NCI-H2196 treated with DMSO at 0.1 percent for 48 hours (cell line): ENCODE measurements around the gene RASSF10.

Experiments
- DNase-seq: peaks from one replicate; lab custom pipeline; 2025; ENCODE audit not compliant: unreplicated experiment; lab: John Stamatoyannopoulos, UW

Gene RASSF10

DNA sequence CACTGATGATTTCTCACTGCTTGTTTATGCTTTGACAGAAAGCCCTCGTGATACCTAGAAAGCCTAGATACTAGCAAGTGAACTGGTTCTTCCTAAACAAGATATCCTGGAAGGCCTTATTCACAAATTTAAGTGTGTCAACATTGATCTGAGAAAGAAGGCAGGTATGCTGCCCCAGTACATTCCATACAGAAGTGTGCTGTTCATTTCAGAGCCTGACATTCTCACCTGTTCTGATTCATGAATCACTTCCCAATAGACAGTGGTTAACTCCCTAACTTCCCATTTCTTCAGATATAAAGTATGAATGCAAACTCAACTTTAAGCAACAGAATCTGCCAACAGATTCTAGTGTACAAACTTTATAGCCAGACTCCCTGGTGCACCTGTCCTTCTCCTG, 15.5 kb upstream of the RASSF10 start:
- no peak for DNase-seq

DNA sequence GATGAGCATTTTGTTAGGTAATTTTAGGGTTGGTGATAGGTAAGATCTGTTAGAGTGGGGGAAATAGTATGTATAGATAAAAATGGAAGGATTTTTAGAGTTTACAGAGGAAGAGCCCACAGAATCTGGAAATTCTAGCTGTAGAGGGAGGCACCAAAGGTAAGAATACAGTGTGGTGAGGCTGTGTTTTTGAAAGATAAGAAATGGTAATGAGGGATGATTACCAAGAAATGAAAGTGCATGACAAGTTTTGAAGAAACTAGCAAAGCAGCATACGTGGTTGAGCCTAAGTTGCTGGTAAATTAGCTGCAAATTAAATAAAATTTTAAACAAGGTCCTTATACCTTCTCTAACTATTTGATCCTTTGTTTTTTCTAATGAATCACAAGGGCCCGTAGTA, 14.6 kb upstream of the RASSF10 start:
- no peak for DNase-seq

DNA sequence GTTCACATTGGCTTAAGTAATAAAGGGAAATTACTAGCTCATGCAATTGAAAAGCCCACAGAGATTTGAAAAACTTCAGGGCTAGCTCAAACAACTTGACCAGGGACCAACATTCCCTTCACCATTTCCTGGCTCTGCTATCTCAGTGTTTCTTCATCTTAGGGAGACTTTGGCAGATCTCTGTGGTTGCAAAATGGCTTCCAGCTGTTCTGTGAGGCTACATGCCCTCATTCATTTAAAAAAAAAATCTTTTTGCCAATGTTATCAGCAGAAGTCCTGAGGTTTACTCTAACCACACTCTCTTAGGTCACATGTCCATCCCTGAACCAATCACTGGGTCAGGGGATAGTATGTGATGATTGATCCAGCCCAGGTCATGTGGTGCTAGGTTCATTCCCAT, 13.9 kb upstream of the RASSF10 start:
- no peak for DNase-seq

DNA sequence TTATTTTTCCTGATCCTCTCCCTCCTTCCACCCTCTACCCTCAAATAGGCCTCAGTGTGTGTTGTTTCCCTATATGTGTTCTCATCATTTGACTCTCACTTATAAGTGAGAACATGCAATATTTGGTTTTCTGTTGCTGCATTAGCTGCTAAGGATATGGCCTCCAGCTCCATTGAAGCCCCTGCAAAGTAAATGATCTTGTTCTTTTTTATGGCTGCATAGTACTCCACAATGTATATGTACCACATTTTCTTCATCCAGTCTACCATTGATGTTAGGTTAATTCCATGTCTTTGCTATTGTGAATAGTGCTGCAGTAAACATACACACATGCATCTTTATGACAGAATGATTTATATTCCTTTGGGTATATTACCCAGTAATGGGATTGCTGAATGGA, 13.3 kb upstream of the RASSF10 start:
- no peak for DNase-seq

DNA sequence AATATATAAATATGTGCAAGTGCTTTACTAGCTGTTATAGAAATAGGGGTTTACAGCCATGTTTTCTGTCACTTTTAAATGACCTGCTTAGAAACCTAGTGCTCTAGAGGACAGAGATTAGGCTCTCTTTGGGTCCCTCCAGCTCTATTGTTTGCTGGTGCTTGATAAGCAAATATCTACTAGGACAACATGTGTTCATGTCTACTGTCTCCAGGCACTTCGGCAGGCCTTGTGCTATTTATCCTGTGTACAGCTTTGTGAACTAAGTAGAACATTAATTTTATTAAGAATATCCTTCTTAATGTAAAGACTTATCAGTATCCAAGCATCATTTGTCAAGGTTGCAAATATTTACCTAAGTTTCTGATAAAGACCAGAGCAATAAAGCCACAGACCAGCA, 11.9 kb upstream of the RASSF10 start:
- no peak for DNase-seq

DNA sequence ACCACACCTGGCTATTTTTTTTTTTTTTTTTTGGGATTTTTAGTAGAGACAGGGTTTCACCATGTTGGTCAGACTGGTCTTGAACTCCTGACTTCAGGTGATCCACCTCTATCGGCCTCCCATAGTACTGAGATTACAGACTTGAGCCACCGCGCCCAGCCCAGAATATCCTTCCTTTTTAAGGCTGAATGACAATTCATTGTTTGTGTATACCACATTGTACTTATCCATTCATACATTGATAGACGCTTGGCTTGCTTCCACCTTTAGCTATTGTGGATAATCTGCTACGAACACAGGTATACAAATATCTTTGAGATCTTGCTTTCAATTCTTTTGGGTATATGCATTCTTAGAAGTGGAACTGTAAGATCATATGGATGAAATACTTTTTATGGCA, 10.8 kb upstream of the RASSF10 start:
- no peak for DNase-seq

DNA sequence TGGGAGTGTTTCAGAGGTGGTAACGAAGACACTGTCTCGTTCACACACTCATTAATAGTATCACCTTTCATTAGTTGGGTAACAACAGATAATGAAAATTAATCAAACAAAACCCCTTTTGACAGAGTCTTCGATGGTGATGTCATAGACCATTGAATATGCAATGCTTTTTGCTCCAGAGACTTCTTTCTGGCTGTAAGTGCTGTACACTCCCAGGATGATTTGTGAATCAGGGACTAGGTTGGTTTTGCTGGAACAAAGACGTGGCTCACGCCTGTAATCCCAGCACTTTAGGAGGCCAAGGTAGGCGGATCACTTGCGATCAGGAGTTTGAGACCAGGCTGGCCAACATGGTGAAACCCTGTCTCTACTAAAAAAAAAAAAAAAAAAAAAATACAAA, 9.5 kb upstream of the RASSF10 start:
- no peak for DNase-seq

DNA sequence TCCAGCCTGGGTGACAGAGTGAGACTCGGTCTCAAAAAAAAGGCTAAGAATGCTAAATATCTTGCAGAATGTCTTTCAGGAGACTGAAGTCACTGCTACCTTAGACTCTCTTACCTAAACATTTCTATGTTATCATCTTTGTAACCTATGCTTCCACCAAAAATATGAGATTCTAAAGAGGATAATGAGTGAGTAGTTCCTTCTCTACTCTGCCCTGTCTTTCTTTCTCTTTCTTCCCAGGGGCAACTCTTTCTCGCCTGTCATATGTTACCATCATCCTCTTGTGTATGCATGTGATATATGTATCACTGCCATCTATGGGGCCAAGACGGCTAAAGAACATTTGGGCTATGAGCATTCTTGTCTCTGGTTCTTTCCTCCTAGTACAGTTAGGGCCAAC, 9.0 kb upstream of the RASSF10 start:
- no peak for DNase-seq

DNA sequence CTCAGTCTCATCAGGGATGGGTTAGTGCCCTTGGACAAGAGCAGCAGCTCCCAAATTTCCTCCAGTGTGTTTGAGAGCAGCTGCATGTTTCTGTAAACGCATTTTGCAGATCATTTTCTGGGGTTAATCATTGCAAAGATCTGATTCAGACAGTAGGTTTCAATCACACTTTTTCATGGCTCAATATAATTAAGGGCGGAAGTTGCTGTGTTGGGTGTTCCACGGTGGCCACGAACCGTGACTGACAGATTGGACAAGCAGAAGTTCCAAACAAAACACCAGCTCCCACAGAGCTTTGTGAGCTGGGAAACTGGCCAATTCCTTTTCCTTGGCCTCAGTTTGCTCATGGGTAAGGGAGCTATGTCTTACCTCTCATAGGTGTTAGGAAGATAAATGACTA, 8.4 kb upstream of the RASSF10 start:
- no peak for DNase-seq

DNA sequence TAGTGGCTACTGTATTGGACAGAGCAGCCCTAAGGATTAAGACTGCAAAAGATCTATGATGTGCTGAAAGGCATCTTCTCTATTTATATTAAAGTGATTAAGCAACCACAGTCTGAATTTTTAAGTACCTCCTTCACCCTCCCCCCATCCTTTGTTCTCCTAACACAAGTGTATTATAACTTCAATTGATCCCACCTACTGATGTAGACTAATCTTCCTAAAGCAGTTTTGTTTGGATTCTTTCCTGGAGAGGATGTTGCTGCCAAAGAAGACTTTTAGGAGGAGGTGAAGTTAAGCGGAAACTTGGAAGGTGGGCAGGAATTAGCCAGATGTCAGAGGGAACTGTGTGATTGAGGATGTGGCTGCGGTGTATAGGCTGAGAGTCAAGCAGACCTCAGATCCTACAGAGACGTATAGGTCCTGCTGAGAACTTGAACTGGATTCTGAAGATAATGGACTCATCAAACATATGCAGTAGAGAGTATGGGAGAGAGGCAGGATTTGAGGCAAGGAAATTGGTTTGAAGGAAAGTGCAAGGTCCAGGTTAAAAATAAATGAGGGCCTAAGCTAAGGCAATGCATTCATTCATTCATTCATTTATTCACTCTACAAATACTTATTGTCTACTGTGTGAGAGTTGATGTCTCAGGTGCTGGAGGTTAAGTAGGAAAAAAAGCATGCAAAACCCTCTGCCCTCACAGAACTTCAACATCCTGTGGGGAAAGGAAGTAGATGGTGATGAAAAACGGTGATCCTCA, 5.2 kb upstream of the RASSF10 start:
- no peak for DNase-seq

DNA sequence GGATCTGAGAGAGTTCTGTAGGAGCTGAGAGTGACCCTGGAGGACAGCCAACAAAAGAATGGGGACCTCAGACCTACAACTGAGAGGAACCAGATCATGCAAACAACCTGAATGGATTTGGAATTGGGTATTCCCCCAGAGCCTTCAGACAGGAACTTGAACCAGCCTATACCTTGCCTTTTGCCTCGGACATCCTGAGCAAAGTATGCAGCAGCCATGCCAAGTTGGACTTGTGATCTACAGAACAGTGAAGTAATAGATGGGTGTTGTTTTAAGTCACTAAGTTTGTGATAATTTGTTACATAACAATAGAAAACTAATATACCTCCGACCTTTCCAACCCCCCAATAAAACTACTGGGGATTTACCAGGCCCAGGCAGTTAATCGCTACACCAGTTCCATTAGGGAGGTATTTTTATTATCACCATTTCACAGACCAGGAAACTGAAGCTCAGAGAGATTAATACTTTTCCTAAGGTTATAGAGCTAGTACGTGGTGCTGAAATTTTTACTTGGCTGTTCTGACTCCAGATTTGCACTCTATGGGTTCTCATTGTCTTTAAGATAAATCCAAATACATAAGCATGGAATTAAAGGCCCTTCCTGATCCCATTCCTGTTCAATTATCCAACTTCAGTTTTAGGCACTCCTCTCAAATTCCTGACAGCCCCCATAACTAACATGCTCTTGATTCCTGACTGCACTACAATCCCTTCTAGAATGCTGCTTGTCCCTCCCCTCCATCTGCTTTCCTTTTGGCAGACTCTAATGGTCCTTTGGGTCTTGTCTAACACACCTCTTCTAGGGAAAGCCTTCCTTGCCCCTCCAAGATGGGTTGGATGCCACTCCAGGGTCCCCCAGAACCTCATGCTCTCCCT, 1.7 kb upstream of the RASSF10 start:
- no peak for DNase-seq

DNA sequence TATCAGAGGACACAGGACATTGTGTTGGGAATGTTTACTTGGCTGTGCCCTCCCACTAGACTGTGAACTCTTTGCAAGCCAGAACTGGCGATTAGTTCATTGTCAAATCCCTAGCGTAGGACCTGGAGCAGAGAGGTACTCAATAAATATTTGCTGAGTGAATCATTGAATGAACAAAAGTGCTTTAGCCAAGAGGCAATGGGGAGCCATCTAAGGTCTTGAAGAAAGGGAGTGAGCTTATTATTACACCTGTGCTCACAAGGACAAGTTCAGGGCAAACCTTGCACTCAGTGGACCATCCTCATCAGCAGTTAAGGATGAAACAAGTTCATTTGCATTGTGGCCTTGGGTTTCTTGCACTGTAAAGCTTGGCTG, 1.1 kb upstream of the RASSF10 start:
- DNase-seq: no peak

DNA sequence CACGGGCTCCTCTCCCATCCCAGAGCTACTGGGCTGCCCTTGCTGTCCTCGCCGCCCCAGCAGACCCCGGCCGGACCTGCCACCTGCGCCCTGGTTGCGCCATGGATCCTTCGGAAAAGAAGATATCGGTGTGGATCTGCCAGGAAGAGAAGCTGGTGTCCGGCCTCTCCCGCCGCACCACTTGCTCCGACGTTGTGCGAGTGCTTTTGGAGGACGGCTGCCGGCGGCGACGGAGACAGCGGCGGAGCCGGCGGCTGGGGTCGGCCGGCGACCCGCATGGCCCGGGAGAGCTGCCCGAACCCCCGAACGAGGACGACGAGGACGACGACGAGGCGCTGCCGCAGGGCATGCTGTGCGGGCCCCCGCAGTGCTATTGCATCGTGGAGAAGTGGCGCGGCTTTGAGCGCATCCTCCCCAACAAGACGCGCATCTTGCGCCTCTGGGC, 382 bp downstream of the RASSF10 start:
- no peak for DNase-seq

DNA sequence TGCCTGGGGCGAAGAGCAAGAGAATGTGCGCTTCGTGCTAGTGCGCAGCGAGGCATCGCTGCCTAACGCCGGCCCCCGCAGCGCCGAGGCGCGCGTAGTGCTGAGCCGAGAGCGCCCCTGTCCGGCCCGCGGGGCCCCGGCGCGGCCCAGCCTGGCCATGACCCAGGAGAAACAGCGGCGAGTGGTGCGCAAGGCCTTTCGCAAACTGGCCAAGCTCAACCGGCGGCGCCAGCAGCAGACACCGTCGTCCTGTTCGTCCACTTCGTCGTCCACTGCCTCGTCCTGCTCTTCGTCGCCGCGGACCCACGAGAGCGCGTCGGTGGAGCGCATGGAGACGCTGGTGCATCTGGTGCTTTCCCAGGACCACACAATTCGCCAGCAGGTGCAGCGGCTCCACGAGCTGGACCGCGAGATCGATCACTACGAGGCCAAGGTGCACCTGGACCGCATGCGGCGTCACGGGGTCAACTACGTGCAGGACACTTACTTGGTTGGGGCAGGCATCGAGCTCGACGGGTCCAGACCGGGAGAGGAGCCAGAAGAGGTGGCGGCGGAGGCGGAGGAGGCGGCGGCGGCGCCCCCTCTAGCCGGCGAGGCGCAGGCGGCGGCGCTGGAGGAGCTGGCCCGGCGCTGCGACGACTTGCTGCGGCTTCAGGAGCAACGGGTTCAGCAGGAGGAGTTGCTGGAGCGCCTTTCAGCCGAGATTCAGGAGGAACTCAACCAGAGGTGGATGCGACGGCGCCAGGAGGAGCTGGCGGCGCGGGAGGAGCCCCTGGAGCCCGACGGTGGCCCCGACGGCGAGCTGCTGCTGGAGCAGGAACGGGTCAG, 1.0 kb downstream of the RASSF10 start:
- DNase-seq: no peak

DNA sequence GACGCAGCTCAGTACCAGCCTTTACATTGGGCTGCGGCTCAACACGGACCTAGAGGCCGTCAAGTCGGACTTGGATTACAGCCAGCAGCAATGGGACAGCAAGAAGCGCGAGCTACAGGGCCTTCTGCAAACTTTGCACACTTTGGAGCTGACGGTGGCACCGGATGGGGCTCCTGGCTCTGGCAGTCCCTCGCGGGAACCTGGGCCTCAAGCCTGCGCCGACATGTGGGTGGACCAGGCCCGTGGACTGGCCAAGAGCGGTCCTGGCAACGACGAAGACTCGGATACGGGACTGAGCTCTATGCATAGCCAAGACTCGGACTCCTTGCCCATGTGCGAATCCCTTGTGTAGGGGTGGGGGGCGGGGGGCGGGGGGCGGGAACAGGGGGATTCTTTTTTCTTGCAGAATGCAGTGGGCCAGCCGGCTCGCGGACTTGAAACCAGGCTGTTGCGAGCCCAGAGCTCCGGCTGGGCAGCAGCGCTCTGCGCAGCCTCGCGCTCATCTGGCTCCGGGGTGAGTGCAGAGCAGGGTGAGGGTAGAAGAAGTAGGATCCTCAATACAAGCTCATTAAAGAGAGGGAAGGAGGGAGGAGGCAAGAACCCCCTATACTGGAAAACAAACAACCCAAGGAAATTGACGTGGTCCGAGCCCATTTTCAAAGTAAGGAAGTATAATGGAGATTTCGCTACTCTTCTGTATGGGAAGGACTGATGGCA, 1.8 kb downstream of the RASSF10 start:
- no peak for DNase-seq

DNA sequence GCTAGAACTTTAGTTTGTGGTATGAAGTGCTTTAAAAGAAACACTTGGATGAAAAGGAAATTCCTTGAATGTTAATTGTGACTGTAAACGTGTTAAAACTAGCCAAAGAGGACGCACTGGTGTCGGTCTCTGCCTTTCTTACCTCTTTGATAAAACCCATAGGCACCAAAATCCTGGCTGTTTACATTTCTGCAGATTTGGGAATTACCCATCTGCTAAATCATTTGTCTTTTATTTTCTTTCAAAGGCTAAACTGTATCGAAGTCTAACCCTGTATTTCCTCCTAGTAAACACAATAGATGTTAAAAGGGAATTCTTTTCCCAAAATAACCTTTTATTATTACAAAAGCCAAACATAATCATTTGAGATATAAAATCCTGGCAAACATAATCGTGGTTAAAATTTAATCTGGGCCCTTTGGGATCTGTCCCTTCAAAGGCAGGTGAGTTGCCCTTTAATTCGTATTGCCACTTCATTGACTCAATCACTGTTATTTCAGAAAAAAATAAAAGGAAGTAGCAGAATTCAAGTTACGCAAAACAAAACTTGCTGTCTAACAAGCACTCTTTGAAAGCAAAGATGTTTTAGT, 2.4 kb downstream of the RASSF10 start:
- no peak for DNase-seq

DNA sequence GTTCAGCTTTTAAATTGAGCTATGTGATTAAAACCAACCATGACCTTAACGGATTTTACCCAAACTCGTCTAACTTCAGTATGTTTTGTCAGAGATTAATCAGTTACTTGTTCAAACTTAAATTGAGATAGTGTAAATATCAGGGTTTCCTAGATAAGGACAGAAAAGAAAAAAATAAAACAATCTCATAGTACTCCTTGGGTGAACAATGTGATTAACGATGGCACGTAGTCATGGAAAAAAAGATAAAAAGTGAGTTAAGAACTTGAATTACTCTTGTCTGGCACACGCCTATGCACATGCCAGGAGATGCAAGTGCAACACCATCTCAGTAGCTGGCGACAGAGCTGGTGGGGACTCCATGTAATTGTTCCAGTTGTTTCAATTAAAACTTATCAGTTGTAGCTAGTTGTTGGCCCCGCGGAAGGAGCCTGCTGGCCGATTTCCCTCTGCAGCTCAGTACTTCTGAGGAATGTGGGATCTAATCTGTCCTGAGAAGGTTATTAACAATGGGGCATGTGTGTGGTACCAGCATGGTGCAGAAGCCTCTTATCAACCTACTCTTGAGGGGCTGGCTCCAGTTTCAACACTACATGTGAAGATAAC, 3.0 kb downstream of the RASSF10 start:
- no peak for DNase-seq

DNA sequence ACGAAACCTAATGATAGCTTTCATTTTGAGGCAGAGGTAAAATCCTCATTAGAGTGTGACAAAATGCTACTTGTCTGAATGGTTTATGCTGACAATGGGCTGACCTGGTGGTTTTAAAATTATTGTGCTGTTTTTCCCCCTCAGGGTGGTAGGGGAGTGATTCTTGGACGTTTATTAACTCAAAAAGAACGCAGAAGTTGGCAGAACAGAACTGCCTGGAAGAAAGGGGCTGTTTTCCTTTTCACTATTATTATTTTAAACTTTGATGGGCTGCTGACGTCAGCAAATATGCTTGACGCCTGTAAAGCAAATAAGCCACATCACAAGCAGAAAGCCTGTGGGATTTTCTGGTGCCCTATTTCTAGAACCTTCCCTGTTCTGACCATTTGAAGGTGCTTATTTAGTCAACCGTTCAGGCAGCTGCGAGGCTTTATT, 4.0 kb downstream of the RASSF10 start:
- DNase-seq: no peak

DNA sequence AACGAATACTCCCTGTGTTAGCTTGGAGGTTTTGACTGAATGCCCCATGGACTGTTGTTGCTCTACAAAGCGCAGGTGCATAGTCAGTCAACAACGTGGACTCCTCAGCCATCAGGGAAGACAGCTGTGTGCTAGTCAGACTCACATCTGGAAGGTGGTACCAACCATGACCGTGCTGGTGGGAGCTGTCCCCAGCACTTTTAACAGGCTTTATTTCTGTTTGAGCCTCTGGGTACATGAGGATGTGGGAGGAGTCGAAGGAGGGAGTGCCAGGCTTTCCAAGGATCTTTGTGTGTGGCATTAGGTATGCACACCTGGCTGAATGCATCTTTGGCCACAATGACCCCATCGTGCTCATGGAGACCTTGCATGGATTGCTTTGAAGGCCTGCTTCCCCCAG, 6.6 kb downstream of the RASSF10 start:
- DNase-seq: no peak

DNA sequence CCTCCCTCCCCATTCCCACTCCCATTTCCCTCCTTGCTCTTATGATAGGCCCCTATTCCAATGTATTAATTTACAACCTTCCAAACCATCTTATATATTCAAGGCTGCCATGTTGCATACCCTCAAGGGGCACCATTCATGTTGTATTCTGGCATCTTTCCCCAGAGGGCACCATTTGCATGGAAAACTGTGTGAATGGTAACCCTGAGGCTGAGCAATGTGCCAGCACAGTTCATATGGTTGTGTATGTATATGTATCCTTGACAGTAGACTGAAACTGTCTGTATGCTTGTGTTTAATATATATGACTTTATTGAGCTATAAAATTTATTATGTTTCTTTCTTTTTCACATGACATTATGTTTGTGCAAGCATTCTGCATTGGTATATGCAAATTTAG, 7.3 kb downstream of the RASSF10 start:
- no peak for DNase-seq
